GM10248 (cell line): Measurements from ENCODE around the gene BAX.

Experiments used
- CTCF ChIA-PET: fragments of 300-600 bp; sonication (Branson Sonifier 250); formaldehyde crosslinking; extraction: SDS; loops from one replicate; lab custom pipeline; 2021; ENCODE audit warnings: antibody characterized with exemption; lab: Yijun Ruan, JAX
- POLR2A ChIA-PET: fragments of 350-650 bp; sonication (Branson Sonifier 250); formaldehyde crosslinking; extraction: SDS; loops from one replicate; lab custom pipeline; 2020; ENCODE audit warnings: antibody characterized with exemption; lab: Yijun Ruan, JAX
- DNase-seq: peaks from one replicate; pipeline ENCODE4 v3.0.0; 2012; ENCODE audit errors: extremely low spot score
- TF ChIP-seq, protein P1 (sequence below): IDR thresholded peaks from 2 replicates; pipeline ENCODE4 v1.5.1; 2012; ENCODE audit warnings: mild to moderate bottlenecking, low read depth; ENCODE audit errors: extremely low read depth, missing control alignments, control extremely low read depth

BAX gene

DNA sequence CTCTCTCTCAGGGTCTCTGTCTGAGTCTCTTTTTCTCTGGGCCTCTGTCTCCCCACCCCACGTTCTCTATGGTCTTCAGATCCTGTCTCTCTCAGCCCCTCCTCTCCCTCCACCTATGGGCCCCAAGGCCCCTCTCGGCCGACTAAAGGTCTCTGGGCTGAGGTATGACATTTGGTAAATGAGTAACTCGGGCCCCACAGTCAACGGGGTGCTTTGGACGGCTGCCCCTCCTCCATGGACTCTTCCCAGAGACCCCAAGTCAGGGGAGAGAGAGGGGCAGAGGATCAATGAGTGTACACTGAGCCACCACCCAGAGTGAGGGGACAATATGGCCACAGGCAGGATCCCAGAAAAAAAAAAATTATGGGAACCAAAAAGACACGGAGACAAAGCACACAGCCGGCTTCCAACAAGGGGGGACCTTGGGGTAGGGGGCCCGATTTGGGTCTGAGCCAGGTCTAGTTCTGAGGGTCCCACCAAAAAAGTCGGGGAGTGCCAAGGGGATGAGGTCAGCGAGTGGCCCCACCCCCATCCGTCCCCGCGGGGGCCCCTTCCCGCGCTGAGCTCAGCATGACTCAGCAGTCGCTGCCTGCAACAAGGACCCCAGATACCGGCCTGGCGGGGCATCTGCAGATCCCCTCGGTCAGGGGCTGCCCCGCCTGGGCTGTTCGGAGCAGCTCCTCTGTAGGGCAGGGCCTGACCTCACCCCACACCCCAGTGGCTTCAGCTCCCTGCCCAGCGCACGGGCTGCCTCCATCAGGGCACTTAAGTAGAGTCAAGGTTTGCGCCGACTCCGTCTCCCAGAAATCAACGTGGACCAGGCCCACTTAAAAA, 8.9 kb downstream of the BAX start:
- POLR2A ChIA-PET, result interaction anchor here (0.7 to 1.5 kb wide), 9 partner anchors 9 to 90 kb away, joined by 3 to 20 read pairs (median 3); partner anchors contain the start of genes GYS1 and PPP1R15A
- TF ChIP-seq, protein P1, sequence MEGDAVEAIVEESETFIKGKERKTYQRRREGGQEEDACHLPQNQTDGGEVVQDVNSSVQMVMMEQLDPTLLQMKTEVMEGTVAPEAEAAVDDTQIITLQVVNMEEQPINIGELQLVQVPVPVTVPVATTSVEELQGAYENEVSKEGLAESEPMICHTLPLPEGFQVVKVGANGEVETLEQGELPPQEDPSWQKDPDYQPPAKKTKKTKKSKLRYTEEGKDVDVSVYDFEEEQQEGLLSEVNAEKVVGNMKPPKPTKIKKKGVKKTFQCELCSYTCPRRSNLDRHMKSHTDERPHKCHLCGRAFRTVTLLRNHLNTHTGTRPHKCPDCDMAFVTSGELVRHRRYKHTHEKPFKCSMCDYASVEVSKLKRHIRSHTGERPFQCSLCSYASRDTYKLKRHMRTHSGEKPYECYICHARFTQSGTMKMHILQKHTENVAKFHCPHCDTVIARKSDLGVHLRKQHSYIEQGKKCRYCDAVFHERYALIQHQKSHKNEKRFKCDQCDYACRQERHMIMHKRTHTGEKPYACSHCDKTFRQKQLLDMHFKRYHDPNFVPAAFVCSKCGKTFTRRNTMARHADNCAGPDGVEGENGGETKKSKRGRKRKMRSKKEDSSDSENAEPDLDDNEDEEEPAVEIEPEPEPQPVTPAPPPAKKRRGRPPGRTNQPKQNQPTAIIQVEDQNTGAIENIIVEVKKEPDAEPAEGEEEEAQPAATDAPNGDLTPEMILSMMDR, result no peak
- CTCF ChIA-PET, result interaction anchor here (1.0 to 2.2 kb wide), 5 partner anchors 10 to 168 kb away, joined by 3 to 7 read pairs (median 5); partner anchors contain the start of genes GYS1, NUCB1 and RUVBL2
- peak; percentile 84 for DNase-seq

DNA sequence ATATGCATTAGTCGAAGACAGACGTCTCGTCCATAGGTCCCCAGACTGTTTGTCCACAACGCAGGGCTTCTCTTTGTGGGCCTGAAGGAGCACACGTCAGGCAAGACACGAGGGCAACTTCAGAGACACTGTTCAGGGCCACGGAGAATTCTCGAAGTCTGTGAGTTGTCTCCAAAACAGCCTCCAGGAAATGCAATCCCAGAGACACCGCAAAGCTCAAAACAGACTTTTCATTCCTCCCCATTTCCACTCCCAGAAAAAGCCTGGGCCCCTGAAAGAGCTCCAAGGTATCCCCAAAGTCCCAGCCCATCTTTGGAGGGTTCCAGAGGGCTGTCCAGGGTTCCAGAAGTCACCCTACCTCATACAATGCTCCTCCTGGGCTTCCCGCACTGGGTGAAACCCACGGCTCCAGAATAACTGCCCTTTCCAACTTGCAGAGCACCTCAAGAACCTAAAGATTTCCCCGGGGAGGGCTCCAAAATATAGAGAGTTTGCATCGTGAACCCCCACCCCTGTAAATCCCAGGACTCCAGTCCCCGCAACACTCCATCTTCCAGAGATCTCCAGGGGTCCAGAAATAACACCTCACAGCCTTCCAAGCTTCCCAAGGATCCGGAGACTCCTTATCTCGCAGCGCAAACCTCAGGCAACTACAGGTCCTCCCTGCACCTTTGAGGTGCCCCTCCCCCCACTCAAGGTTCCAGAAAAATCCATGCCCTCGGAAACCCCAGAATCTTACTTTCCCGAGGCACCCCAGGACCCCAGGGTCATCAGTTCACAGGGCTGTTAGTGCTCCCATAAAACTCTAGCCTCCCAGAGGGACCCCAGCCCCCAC, 9.7 kb downstream of the BAX start:
- DNase-seq, result no peak
- CTCF ChIA-PET, result interaction anchor here (1.0 to 2.2 kb wide), 5 partner anchors 11 to 169 kb away, joined by 3 to 7 read pairs (median 5); partner anchors contain the start of genes GYS1, NUCB1 and RUVBL2
- TF ChIP-seq, protein P1, result no peak
- POLR2A ChIA-PET, result interaction anchor here (0.7 to 3.8 kb wide), 19 partner anchors 10 to 171 kb away, joined by 3 to 67 read pairs (median 5); partner anchors contain the start of genes BAX, GYS1, NUCB1 and PPP1R15A

DNA sequence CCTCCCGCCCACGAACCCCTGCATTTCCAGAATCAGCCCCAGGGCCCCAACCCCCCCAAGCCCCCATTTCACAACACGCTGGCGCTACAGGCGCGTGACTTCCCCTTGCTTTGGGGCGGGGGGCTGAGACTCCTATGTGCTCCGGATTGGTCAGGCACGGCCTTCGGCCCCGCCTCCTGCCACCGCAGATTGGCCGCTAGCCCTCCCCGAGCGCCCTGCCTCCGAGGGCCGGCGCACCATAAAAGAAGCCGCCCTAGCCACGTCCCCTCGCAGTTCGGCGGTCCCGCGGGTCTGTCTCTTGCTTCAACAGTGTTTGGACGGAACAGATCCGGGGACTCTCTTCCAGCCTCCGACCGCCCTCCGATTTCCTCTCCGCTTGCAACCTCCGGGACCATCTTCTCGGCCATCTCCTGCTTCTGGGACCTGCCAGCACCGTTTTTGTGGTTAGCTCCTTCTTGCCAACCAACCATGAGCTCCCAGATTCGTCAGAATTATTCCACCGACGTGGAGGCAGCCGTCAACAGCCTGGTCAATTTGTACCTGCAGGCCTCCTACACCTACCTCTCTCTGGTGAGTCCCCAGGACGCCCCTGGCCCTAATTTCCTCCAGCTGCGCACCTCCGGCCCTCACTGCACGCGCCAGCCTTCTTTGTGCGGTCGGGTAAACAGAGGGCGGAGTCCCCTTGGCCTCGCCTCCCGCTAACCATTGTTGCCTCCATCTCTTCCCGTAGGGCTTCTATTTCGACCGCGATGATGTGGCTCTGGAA, 10.5 kb downstream of the BAX start, which contains the start of gene FTL:
Gene FTL (plus strand): TSS at position 270 of the 766 bp plus-strand sequence. CDS start 199 bp downstream, at position 469.
- CTCF ChIA-PET, result interaction anchor here (1.1 to 3.1 kb wide), 3 partner anchors 12 to 28 kb away, joined by 3 to 27 read pairs (median 7); partner anchors contain the start of genes GYS1 and RUVBL2
- peak; percentile 97 for DNase-seq
- TF ChIP-seq, protein P1, result no peak
- POLR2A ChIA-PET, result interaction anchor here (0.8 to 3.8 kb wide), 12 partner anchors 11 to 172 kb away, joined by 3 to 67 read pairs (median 10); partner anchors contain the start of genes BAX, GYS1, NUCB1 and PPP1R15A

DNA sequence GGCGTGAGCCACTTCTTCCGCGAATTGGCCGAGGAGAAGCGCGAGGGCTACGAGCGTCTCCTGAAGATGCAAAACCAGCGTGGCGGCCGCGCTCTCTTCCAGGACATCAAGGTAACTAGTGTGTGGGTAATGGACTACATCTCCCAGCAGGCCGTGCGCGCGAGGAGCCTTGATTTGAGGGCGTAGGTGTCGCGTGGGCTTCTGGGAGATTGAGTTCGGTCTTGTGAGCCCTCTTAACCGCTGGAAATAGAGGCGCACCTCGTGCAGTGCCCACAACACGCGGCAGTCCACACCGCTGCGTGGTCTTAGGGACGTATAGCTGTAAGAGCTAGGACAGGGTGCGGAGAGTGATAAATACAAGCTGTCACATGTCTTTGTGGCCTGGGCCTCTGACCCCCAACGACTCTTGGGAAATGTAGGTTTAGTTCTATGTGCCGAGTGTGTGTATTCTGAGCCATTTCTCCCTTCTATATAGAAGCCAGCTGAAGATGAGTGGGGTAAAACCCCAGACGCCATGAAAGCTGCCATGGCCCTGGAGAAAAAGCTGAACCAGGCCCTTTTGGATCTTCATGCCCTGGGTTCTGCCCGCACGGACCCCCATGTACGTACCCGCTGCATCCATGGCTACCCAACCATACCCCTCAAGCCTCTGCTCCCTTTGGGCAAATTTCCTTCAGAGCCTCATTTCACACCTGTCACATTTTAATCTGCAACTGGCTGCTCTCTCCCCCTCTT, 11.3 kb downstream of the BAX start:
- peak; percentile 73 for DNase-seq
- ChIA-PET POLR2A (interaction anchor here (0.8 to 3.8 kb wide), 15 partner anchors 10 to 493 kb away, joined by 3 to 67 read pairs (median 9); partner anchors contain the start of genes BAX, GYS1, NUCB1 and PPP1R15A), CTCF (interaction anchor here (1.1 to 3.1 kb wide), 6 partner anchors 12 to 178 kb away, joined by 3 to 27 read pairs (median 4); partner anchors contain the start of genes GYS1, HSD17B14 and RUVBL2)
- TF ChIP-seq, protein P1, result no peak

DNA sequence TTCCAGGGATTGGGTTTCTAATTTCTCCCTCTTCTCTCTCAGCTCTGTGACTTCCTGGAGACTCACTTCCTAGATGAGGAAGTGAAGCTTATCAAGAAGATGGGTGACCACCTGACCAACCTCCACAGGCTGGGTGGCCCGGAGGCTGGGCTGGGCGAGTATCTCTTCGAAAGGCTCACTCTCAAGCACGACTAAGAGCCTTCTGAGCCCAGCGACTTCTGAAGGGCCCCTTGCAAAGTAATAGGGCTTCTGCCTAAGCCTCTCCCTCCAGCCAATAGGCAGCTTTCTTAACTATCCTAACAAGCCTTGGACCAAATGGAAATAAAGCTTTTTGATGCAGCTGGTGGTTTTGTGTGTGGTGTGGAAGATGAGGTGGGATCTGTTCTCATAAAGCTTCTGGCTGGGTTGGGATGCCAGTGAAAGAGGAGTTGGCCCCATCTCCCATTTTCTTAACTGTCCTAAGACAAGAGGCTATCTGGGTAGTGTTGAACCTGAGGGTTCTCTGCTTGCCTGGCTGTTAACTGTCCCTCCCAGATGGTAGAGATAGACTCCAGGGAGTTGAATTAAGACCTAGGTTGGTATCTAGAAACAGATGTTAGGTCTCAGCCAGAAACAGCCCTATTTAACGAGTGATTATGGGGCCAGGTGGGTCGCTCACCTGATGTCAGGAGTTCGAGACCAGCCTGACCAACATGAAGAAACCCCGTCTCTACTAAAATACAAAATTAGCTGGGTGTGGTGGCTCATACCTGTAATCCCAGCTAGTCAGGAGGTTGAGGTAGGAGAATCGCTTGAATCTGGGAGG, 12.1 kb downstream of the BAX start:
- no peak for DNase-seq
- CTCF ChIA-PET, result interaction anchor here (1.1 to 3.1 kb wide), 7 partner anchors 11 to 179 kb away, joined by 3 to 27 read pairs (median 4); partner anchors contain the start of genes GYS1, HSD17B14 and RUVBL2

More for the DNA sequence above, 12.1 kb downstream of the BAX start:
- TF ChIP-seq, protein P1, result no peak
- POLR2A ChIA-PET, result interaction anchor here (0.8 to 3.8 kb wide), 16 partner anchors 10 to 492 kb away, joined by 3 to 67 read pairs (median 10); partner anchors contain the start of genes BAX, GYS1, PPP1R15A and RUVBL2
